Subcutaneous abdominal adipose tissue (tissue), 5 donors: ENCODE results near the gene NCR2.

Source experiments
- H3K27ac ChIP-seq: one replicate; pipeline ENCODE4 v1.7.0; 2013; ENCODE audit warnings: low read depth, mild to moderate bottlenecking, inconsistent platforms, low read length, moderate library complexity
- H3K27me3 ChIP-seq, 5 donors: one replicate each; pipeline ENCODE4 v1.7.0; 2013; ENCODE audit warnings: low read length in 5 of 5, inconsistent platforms in 1 of 5; ENCODE audit not compliant: control insufficient read depth in 5 of 5, insufficient read depth in 4 of 5
- H3K36me3 ChIP-seq, 5 donors: one replicate each; pipeline ENCODE4 v1.7.0; 2013; ENCODE audit warnings: low read length in 5 of 5; ENCODE audit not compliant: control insufficient read depth in 5 of 5, insufficient read depth in 5 of 5
- H3K4me1 ChIP-seq, 5 donors: one replicate each; pipeline ENCODE4 v1.7.0; 2013; ENCODE audit warnings: low read length in 5 of 5, mild to moderate bottlenecking in 3 of 5, moderate library complexity in 1 of 5; ENCODE audit not compliant: control insufficient read depth in 5 of 5, insufficient read depth in 5 of 5
- H3K4me3 ChIP-seq, 5 donors: one replicate each; pipeline ENCODE4 v1.7.0; 2013; ENCODE audit warnings: low read length in 5 of 5, low read depth in 1 of 5
- H3K9ac ChIP-seq, 5 donors: one replicate each; pipeline ENCODE4 v1.7.0; 2013; ENCODE audit warnings: low read length in 5 of 5, mild to moderate bottlenecking in 4 of 5, moderate library complexity in 3 of 5
- H3K9me3 ChIP-seq, 5 donors: one replicate each; pipeline ENCODE4 v1.7.0; 2013; ENCODE audit warnings: low read length in 5 of 5; ENCODE audit not compliant: control insufficient read depth in 5 of 5
- donor health status: healthy.
- donor health status: healthy.
- donor health status: healthy.
- donor health status: healthy.
- donor health status: healthy.

The NCR2 gene

GRCh38 chr6:41341580-41341979, 6.2 kb downstream of the NCR2 start:
- Histone ChIP-seq H3K9ac (no peak overlapping the region), H3K27me3 (peaks cover 5 to 19% (median 11%) of the 10 kb centered on the region in 5 donors), H3K9me3 (no peaks in the 10 kb centered on the region), H3K27ac (no peak overlapping the region), H3K4me1 (no peaks in the 10 kb centered on the region), H3K4me3 (no peak overlapping the region), H3K36me3 (no peaks in the 10 kb centered on the region)

GRCh38 chr6:41342241-41342640, 6.8 kb downstream of the NCR2 start:
- H3K4me3 ChIP-seq = no peak overlapping the region
- no peak overlapping the region for H3K27ac ChIP-seq
- H3K36me3 ChIP-seq = no peaks in the 10 kb centered on the region
- no peak overlapping the region for H3K9ac ChIP-seq
- H3K4me1 ChIP-seq = no peaks in the 10 kb centered on the region
- H3K9me3 ChIP-seq = no peaks in the 10 kb centered on the region
- H3K27me3 ChIP-seq = peaks cover 5 to 22% (median 11%) of the 10 kb centered on the region in 5 donors

DNA sequence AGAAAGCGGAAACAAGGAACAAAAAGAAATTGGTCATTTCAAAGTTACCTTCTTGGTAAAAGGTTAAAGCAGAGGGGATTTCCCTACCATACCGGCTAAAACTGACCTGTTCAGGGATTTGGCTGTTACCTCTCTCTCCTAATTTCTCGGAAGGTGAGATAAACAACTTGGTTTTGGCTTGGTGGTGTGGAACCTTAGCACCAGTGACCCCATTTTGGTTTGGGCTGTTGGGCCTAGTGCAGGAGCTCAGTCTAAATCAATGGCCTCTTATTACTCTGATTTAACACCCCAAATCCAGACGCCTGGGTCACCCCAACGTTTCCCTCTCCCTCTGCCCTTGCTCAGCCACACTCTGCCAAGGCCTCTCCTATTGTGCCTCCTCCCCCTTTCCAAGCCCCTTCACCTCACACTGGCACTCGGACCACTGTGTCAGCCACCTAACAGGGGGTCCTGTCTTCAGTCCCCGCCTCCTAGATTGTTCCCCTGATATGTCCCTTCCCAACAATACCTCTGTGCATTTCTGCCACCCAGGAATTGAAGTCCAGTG, 8.3 kb downstream of the NCR2 start:
- Histone ChIP-seq H3K9ac (no peak overlapping the region), H3K4me1 (no peaks in the 10 kb centered on the region), H3K27ac (no peak overlapping the region), H3K27me3 (peaks cover 5 to 22% (median 11%) of the 10 kb centered on the region in 5 donors), H3K9me3 (peaks cover 0 to 3% (median 0%) of the 10 kb centered on the region in 5 donors), H3K36me3 (no peaks in the 10 kb centered on the region), H3K4me3 (no peak overlapping the region)

DNA sequence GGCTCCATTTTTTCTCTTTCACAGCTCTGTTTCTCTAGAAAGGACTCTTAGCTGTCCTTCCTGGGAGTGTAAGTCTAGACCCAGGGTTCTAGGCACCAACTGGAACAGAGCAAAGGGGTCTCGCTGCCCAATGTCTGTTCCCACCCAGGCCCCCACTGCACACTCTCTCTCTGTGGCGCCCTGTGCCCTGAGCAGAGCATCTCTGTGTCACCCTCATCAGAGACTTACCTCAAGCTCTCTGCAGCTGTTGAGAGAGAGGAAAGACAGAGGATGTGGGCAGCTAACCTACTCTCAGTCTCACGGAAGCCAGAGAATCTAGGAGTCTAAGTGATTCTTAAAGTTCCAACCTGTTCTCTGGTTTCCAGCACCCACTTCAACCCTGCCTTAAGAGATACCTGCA, 9.5 kb downstream of the NCR2 start:
- Histone ChIP-seq H3K27ac (no peak overlapping the region), H3K4me1 (no peaks in the 10 kb centered on the region), H3K36me3 (no peaks in the 10 kb centered on the region), H3K27me3 (peaks cover 5 to 22% (median 11%) of the 10 kb centered on the region in 5 donors), H3K9ac (no peak overlapping the region), H3K9me3 (peaks cover 0 to 3% (median 0%) of the 10 kb centered on the region in 5 donors), H3K4me3 (no peak overlapping the region)

DNA sequence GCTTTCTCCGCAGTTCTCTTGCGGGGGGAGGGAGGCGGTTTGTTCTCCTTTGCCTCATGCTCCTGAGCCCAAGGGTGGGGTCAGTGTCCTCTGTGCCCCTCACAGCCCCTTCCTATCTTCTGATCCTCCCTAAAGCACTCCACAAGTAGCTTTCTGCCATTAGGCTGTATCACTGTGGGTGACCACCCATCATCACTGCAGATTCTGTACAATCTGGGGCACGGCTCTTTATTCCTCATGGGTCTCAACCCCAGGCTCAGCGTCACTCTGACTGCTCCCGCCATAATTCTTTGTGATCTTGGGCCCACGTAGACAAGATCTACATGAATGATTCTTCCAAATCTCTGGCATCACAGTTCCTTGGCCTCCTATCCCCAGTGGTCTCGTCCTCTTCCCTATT, 10.5 kb downstream of the NCR2 start:
- Histone ChIP-seq H3K9me3 (peaks cover 0 to 3% (median 0%) of the 10 kb centered on the region in 5 donors), H3K27ac (no peak overlapping the region), H3K9ac (no peak overlapping the region), H3K36me3 (no peaks in the 10 kb centered on the region), H3K4me3 (no peak overlapping the region), H3K27me3 (peaks cover 6 to 21% (median 17%) of the 10 kb centered on the region in 5 donors), H3K4me1 (no peaks in the 10 kb centered on the region)

DNA sequence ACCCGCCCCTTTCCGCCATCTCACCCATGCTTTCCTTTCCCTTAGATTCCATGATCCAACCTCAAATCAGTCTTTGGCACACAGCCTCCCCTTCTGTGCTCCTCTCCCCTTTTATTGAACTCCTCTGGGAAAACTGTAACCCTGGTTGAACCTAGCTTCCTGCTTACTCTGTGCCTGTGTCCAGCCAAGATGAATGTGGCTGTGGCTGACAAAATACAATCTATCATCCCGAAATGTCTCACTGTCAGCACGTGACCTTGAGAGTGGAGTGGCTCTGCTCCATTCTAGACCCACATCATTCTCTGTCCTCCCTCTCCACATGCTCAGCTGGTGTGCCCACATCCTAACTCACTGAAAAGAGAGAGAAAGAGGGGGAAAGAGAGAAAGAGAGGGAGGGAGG, 11.0 kb downstream of the NCR2 start:
- Histone ChIP-seq H3K27me3 (peaks cover 9 to 24% (median 16%) of the 10 kb centered on the region in 5 donors), H3K27ac (no peak overlapping the region), H3K9ac (no peak overlapping the region), H3K9me3 (peaks cover 0 to 3% (median 0%) of the 10 kb centered on the region in 5 donors), H3K36me3 (no peaks in the 10 kb centered on the region), H3K4me3 (no peak overlapping the region), H3K4me1 (no peaks in the 10 kb centered on the region)

DNA sequence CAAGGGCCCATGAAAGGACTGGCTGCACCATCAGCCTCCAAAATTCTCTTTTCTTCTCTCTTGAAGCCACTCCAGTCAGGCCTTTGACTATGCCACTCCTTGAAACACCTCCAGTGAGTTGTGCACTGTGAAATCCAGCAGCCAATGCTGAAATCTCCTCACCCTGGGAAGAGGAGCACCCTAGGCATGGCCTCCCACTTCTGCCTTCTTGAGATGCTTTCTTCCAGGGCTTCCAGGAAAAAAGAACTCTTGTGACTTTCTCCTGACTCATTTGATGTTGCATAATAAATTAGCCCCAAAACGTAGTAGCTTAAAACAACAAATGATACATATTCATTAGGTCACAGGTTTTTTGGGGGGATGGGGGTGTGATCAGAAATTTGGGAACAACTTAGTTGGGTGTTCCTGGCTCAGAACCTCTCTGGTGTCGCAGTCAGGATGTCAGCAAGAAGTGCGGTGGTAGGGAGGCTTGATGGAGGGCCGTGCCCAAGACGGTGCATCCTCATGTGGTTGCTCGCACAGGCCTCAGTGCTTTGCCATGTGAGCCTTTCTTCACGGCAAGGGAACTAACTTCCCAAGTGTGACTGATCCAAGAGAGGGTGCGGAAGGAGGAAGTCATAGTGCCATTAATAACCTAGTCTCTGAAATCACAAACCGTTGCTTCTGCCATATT, 12.1 kb downstream of the NCR2 start:
- no peaks in the 10 kb centered on the region for H3K36me3 ChIP-seq
- H3K4me1 ChIP-seq = no peaks in the 10 kb centered on the region
- H3K4me3 ChIP-seq = no peak overlapping the region
- peaks cover 5 to 24% (median 12%) of the 10 kb centered on the region in 5 donors for H3K27me3 ChIP-seq
- H3K9ac ChIP-seq = no peak overlapping the region
- H3K27ac ChIP-seq = no peak overlapping the region
- peaks cover 0 to 3% (median 0%) of the 10 kb centered on the region in 5 donors for H3K9me3 ChIP-seq

- peaks cover 3 to 26% (median 20%) of the 10 kb centered on the region in 5 donors for H3K27me3 ChIP-seq
Measured at GRCh38 chr6:41348934-41349333, 13.5 kb downstream of the NCR2 start.

GRCh38 chr6:41352396-41352795, 17.0 kb downstream of the NCR2 start:
- Histone ChIP-seq H3K27me3 (peaks cover 0 to 17% (median 15%) of the 10 kb centered on the region in 5 donors), H3K27ac (no peak overlapping the region), H3K4me3 (no peak overlapping the region), H3K4me1 (no peaks in the 10 kb centered on the region), H3K9me3 (peaks cover 0 to 3% (median 0%) of the 10 kb centered on the region in 5 donors), H3K36me3 (no peaks in the 10 kb centered on the region), H3K9ac (no peak overlapping the region)

More at GRCh38 chr6:41348934-41349333, 13.5 kb downstream of the NCR2 start:
- no peaks in the 10 kb centered on the region for H3K4me1 ChIP-seq
- no peaks in the 10 kb centered on the region for H3K36me3 ChIP-seq
- peaks cover 0 to 3% (median 0%) of the 10 kb centered on the region in 5 donors for H3K9me3 ChIP-seq
- no peak overlapping the region for H3K9ac ChIP-seq
- H3K4me3 ChIP-seq = no peak overlapping the region
- no peak overlapping the region for H3K27ac ChIP-seq

DNA sequence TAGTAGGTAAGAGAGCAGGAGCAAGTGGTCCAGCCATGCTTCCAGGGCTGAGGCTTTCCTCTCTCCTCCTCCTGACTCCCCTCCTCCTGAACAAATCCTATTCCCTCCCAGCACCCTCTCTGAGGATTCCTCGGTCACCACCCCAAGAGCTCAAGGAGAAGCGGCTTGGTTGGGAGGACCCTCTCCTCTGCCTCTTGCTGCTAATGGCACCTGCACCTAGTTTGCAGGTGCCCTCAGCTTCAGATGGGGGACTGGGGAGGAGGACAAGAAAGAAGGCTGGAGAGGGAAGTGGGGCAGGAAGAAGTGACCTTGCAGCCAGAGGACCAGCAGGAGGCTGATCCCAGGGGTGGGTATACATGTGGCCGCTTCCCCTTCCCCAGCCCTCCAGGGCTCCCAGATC, 17.5 kb downstream of the NCR2 start:
- Histone ChIP-seq H3K9ac (no peak overlapping the region), H3K4me1 (no peaks in the 10 kb centered on the region), H3K36me3 (no peaks in the 10 kb centered on the region), H3K27me3 (peaks cover 0 to 17% (median 15%) of the 10 kb centered on the region in 5 donors), H3K9me3 (peaks cover 0 to 3% (median 0%) of the 10 kb centered on the region in 5 donors), H3K4me3 (no peak overlapping the region), H3K27ac (no peak overlapping the region)
